Measurements from ENCODE around the gene ROPN1.
"Not testable (repeated sequence)": the region's sequence is repeated elsewhere in the genome, so short reads cannot be mapped to it uniquely, and the experiment has no call there.

Gene ROPN1

GRCh38 chr3:123991730-123992588, at the start of gene ROPN1:
ROPN1 (minus strand) TSS chr3:123992124; CDS start chr3:123980481, 11,643 bp downstream.
- DNase-seq (ENCODE audit: low spot score): not testable (repeated sequence)

GRCh38 chr3:124041553-124041952, 49.6 kb upstream of the ROPN1 start:
- no peak for DNase-seq (ENCODE audit: low spot score)

GRCh38 chr3:124037326-124037725, 45.4 kb upstream of the ROPN1 start:
- no peak for DNase-seq (ENCODE audit: low spot score)

- DNase-seq (ENCODE audit: low spot score): not testable (repeated sequence)
Observed at GRCh38 chr3:124036214-124036613, 44.3 kb upstream of the ROPN1 start.

- no peak for DNase-seq (ENCODE audit: low spot score)
Observed at GRCh38 chr3:124035463-124036121, 43.7 kb upstream of the ROPN1 start.

- DNase-seq (ENCODE audit: low spot score): no peak
Observed at GRCh38 chr3:124034844-124035152, 42.9 kb upstream of the ROPN1 start.

GRCh38 chr3:124034016-124034843, 42.3 kb upstream of the ROPN1 start:
- DNase-seq (ENCODE audit: low spot score): no peak

- no peak for DNase-seq (ENCODE audit: low spot score)
Observed at GRCh38 chr3:124033360-124034015, 41.6 kb upstream of the ROPN1 start, which contains the start of gene KALRN. KALRN (plus strand) TSS chr3:124033369.

- peak; percentile 80 for DNase-seq (ENCODE audit: low spot score)
Observed at GRCh38 chr3:124032881-124033359, 41.0 kb upstream of the ROPN1 start.

GRCh38 chr3:124032311-124032880, 40.5 kb upstream of the ROPN1 start:
- DNase-seq (ENCODE audit: low spot score): peak; percentile 57

- DNase-seq (ENCODE audit: low spot score): no peak
Observed at GRCh38 chr3:124026516-124026915, 34.6 kb upstream of the ROPN1 start.

GRCh38 chr3:124023531-124023930, 31.6 kb upstream of the ROPN1 start:
- not testable (repeated sequence) for DNase-seq (ENCODE audit: low spot score)

- no peak for DNase-seq (ENCODE audit: low spot score)
Observed at GRCh38 chr3:124019291-124019690, 27.4 kb upstream of the ROPN1 start.

GRCh38 chr3:124017502-124017901, 25.6 kb upstream of the ROPN1 start:
- DNase-seq (ENCODE audit: low spot score): not testable (repeated sequence)

- peak; percentile 12 for DNase-seq (ENCODE audit: low spot score)
Observed at GRCh38 chr3:124016483-124016882, 24.6 kb upstream of the ROPN1 start.

- no peak for DNase-seq (ENCODE audit: low spot score)
Observed at GRCh38 chr3:124014366-124014942, 22.5 kb upstream of the ROPN1 start.

GRCh38 chr3:124008321-124008720, 16.4 kb upstream of the ROPN1 start:
- not testable (repeated sequence) for DNase-seq (ENCODE audit: low spot score)

GRCh38 chr3:124007186-124007585, 15.3 kb upstream of the ROPN1 start:
- DNase-seq (ENCODE audit: low spot score): no peak

- not testable (repeated sequence) for DNase-seq (ENCODE audit: low spot score)
Observed at GRCh38 chr3:124002405-124003079, 10.6 kb upstream of the ROPN1 start.

- not testable (repeated sequence) for DNase-seq (ENCODE audit: low spot score)
Observed at GRCh38 chr3:124001366-124001765, 9.4 kb upstream of the ROPN1 start.

All from globus pallidus (tissue), 1 donor.